Prostate gland (tissue), 2 donors: Measurements from ENCODE around the gene ADAMTSL1. TPM values are rescaled to one million over a fixed set of nuclear protein-coding genes. Genes with fewer than 3 reads are reported as not detected.

Experiments used
- DNase-seq: peaks from one replicate; pipeline ENCODE4 v3.0.0-alpha.2; 2019; ENCODE audit warnings: low spot score
- H3K27ac ChIP-seq, 2 donors: fragments of 200-600 bp; sonication (generic); 2 replicates each; pipeline ENCODE4 v1.5.1; 2017 to 2019
- H3K27me3 ChIP-seq: fragments of 200-600 bp; sonication (generic); replicated peaks from 2 replicates; pipeline ENCODE4 v1.5.1; 2019; ENCODE audit not compliant: insufficient read depth
- H3K36me3 ChIP-seq, 2 donors: fragments of 200-600 bp; sonication (generic); 1 replicate in 1 of 2; 2 replicates in 1 of 2; pipeline versions ENCODE4 v1.5.1 to v1.8.1; 2017 to 2019
- H3K4me1 ChIP-seq: fragments of 200-600 bp; sonication (generic); replicated peaks from 2 replicates; pipeline ENCODE4 v1.5.1; 2019
- H3K4me3 ChIP-seq, 2 donors: fragments of 200-600 bp; sonication (generic); 2 replicates each; pipeline ENCODE4 v1.5.1; 2017 to 2019
- H3K9me3 ChIP-seq: fragments of 200-600 bp; sonication (generic); 2 replicates; pipeline ENCODE4 v1.5.1; 2017
- CTCF ChIP-seq, 4 experiments: fragments of 200-600 bp in 2 of 4; fragments of 450-650 bp in 2 of 4; sonication (generic) in 2 of 4; IDR thresholded peaks; 1 replicate in 3 of 4; 2 replicates in 1 of 4; pipeline ENCODE4 v1.5.1; 2016 to 2019; ENCODE audit warnings: antibody characterized with exemption in 4 of 4, mild to moderate bottlenecking in 2 of 4, moderate library complexity in 2 of 4
- POLR2A ChIP-seq: fragments of 450-650 bp; IDR thresholded peaks from one replicate; pipeline ENCODE4 v1.6.1; 2016; ENCODE audit warnings: antibody characterized with exemption, mild to moderate bottlenecking
- POLR2AphosphoS5 ChIP-seq: sonication (generic); formaldehyde crosslinking; IDR thresholded peaks from one replicate; pipeline ENCODE4 v1.6.1; 2017; ENCODE audit warnings: antibody characterized with exemption
- WGBS: methylation state at CpG from one replicate; pipeline ENCODE4 v1.1.5; 2018; 5-methylcytosine and 5-hydroxymethylcytosine counted together
- intact Hi-C: fragments of 100-400 bp; cut with DNase I; formaldehyde crosslinking; loops from one replicate; pipeline ENCODE4 v1.14.2; 2022
- total RNA-seq, 2 donors: library from RNA; depleted of rRNA; stranded (reverse); fragments of >200 nt; gene quantifications; one replicate each; pipeline ENCODE4 v1.1.0, GENCODE V29; 2016

The ADAMTSL1 gene
- total RNA-seq, 2 donors from 2014 or later: 9.8 to 18.1 TPM

DNA sequence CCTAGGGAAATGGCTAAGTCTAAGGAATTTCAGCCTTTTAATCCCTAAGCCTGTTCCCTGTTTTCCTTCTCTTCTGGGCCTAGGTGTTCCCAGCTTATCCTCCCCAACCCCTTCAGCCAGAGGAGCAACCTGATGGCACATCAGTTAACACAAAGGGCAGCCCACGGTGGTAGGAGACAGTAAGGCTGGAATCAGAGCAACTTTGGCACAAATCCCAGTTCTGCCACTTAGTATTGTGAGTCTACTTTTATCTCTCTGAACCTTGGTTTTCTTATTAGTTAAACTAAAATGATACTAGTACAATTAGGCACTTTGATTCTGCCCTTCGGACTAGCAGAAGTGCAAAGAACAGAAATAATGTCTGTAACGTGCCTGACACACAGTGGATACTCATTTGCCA is 312.2 kb downstream of the ADAMTSL1 start:
- intact Hi-C loops: no loop called here

GRCh38 chr9:18786911-18787650 is 313.1 kb downstream of the ADAMTSL1 start:
- no peak for TF ChIP-seq POLR2AphosphoS5
- H3K4me3 ChIP-seq: no peak overlapping the region
- H3K4me1 ChIP-seq: no peaks in the 10 kb centered on the region
- 25% methylated on average over 2 of the region's 2 CpGs for WGBS
- no peak overlapping the region for H3K27ac ChIP-seq
- no peak for DNase-seq
- no peaks in the 10 kb centered on the region for H3K36me3 ChIP-seq
- H3K9me3 ChIP-seq: no peaks in the 10 kb centered on the region
- no peaks in the 10 kb centered on the region for H3K27me3 ChIP-seq
- intact Hi-C loops: no loop called here

More for the DNA sequence above, 312.2 kb downstream of the ADAMTSL1 start:
- Histone ChIP-seq H3K36me3 (no peaks in the 10 kb centered on the region), H3K27me3 (no peaks in the 10 kb centered on the region), H3K9me3 (no peaks in the 10 kb centered on the region), H3K4me3 (no peak overlapping the region), H3K4me1 (no peaks in the 10 kb centered on the region), H3K27ac (no peak overlapping the region)
- TF ChIP-seq CTCF (IDR thresholded peaks at IDR 0.05) (no peak), POLR2AphosphoS5 (no peak), POLR2A (no peak)
- 63% methylated on average over 3 of the region's 3 CpGs for WGBS
- DNase-seq: no peak

DNA sequence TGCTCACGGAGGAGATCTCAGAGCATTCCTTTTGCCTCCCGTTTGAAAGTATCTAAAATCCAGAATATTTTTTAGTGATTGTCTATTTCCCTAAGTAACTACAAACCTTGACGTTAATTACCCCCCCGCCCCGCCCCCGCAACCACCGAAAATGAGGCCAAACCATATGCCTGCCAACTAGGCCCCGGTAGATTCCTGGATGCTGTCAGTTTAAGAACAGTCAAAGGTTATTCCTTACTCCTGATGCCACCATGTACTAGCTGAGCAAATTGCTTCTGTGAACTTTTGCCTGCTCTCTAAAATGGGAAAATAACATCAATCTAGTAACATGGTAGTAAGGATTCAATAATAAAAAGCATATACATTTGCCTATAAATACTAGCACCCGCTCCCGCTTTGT is 314.3 kb downstream of the ADAMTSL1 start:
- no peak overlapping the region for H3K27ac ChIP-seq

GRCh38 chr9:18791074-18791473 is 317.1 kb downstream of the ADAMTSL1 start:
- intact Hi-C loops: no loop called here
- H3K4me1 ChIP-seq: no peaks in the 10 kb centered on the region
- H3K9me3 ChIP-seq: no peaks in the 10 kb centered on the region
- H3K4me3 ChIP-seq: no peak overlapping the region
- H3K27ac ChIP-seq: no peak overlapping the region
- DNase-seq: no peak
- TF ChIP-seq POLR2AphosphoS5 (no peak), CTCF (IDR thresholded peaks at IDR 0.05) (no peak), POLR2A (no peak)
- H3K27me3 ChIP-seq: no peaks in the 10 kb centered on the region
- 85% methylated on average over 5 of the region's 5 CpGs for WGBS
- no peaks in the 10 kb centered on the region for H3K36me3 ChIP-seq

More for the DNA sequence above, 314.3 kb downstream of the ADAMTSL1 start:
- 83% methylated on average over 10 of the region's 10 CpGs for WGBS
- Histone ChIP-seq H3K4me3 (no peak overlapping the region), H3K4me1 (no peaks in the 10 kb centered on the region), H3K36me3 (no peaks in the 10 kb centered on the region), H3K27me3 (no peaks in the 10 kb centered on the region), H3K9me3 (no peaks in the 10 kb centered on the region)
- DNase-seq: no peak
- TF ChIP-seq POLR2AphosphoS5: no peak
- intact Hi-C loops: no loop called here

GRCh38 chr9:18793122-18793521 is 319.2 kb downstream of the ADAMTSL1 start:
- Histone ChIP-seq H3K9me3 (no peaks in the 10 kb centered on the region), H3K4me1 (no peaks in the 10 kb centered on the region), H3K4me3 (no peak overlapping the region), H3K27me3 (no peaks in the 10 kb centered on the region), H3K27ac (no peak overlapping the region), H3K36me3 (no peaks in the 10 kb centered on the region)
- DNase-seq: no peak
- 73% methylated on average over 2 of the region's 2 CpGs for WGBS
- intact Hi-C loops: no loop called here
- TF ChIP-seq CTCF (IDR thresholded peaks at IDR 0.05) (no peak), POLR2AphosphoS5 (no peak), POLR2A (no peak)
